Activated CD4-positive, alpha-beta T cell treated with anti-CD3 and anti-CD28 coated beads, Interleukin-2, Interleukin-6, amounts not matched to agents 100 ng/mL and 50 ng/mL, durations not matched to agents 16 hours and 8 hours (primary cell): Measurements from ENCODE around the gene LRRC27.

Experiments
- DNase-seq: peaks from one replicate; pipeline ENCODE4 v3.0.0-alpha.2; 2020

The LRRC27 gene

DNA sequence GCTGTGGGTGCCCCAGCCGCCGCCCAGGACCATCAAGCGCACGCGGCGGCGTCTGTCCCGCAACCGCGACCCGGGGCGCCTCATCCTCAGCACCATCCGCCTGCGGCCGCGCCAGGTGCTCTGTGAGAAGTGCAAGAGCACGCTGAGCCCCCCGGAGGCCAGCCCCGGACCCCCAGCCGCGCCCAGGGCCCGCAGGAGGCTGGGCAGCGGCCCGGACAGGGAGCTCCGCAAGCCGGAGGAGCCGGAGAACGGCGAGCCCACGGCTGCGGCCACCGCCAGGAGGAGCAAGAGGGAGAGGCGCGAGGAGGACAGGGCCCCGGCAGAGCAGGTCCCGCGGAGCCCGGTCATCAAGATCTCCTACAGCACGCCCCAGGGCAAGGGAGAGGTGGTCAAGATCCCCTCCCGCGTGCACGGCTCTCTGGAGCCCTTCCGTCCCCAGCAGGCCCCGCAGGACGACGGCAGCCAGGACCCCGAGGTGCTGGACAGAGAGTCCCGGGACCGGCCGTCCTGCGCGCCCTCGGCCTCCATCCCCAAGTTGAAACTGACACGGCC lies 73.0 kb downstream of the LRRC27 start:
- no peak for DNase-seq

DNA sequence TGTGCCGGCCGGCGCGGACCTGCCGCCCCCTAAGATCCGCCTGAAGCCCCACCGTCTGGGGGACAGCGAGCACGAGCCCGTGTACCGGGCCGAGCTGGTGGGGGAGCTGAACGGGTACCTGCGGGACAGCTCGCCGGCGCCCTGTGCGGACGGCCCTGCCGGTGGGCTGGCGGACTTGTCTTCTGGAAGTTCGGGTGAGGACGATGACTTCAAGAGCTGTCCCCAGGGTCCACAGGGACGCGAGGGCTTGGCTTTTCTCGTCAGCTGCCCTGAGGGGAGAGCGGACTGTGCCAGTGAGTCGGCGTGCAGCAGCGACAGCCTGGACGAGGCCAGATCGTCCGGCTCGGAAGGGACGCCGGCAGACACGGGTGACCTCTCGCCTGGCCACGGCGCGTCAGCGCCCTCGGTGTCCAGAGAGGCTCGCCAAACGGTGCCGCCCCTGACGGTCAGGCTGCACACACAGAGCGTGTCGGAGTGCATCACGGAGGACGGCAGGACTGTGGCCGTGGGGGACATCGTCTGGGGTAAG lies 73.5 kb downstream of the LRRC27 start:
- no peak for DNase-seq

DNA sequence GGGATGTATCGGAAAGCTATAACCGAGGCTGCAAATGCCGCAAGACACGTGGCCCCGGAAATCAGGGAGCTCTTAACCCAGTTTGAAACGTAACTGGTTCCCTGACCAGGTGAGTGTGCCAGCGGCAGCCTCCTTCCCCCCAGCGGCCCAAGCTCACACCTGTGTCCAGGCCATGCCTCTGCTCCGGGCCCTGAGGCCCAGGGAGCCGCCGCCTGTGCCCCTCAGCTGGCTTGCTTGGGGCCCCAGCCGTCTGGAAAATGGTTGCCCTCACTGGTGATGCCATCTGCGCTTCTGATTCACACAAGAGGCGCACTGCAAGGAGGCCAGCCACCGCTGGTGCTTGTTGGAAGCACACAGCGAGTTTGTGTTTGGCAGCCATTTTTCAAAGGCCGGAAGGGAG lies 74.2 kb downstream of the LRRC27 start:
- no peak for DNase-seq

DNA sequence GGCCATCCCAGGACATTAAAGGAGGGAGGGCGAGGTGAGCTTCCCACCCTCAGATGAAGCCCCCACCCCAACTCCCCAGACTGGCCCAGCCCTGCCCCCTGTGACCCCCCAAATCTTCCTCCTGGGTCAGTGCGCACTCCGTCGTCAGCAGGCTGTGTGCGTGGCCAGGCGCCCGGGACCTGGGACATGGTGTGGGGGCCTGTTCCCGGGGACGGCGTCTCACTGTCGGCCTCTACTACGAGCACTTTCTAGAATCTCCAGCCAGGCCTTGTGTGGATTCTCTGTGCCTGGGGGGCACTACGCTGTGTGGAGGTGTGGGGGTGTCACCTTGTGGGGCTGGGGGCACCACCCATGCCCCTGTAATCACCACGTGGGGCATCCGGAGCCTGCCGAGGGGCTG lies 74.8 kb downstream of the LRRC27 start:
- DNase-seq, result no peak

DNA sequence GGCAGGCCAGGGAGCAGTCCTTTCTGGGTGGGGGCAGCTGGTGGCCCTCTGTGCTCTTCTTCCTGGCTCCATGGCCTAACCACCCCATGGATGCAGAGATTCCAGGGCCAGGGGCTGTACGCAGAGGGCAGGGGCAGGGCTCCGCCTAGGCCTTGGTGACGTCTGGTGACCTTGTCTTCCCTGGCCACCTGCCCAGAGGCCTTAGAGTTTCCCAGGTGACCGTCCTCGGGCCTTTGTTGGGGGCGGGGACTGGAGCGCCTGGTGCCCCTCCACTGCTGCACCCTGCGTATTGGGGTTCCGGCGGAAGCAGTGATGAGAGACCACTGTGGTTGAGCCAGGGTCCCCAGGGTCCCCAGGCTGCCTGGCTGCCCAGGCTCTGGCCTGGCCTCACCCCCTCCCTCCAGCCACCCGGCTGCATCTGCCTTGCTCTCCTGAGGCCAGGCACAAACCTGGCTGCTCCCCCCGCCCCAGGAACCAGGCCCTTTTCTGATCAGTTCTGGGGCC lies 75.3 kb downstream of the LRRC27 start:
- no peak for DNase-seq

DNA sequence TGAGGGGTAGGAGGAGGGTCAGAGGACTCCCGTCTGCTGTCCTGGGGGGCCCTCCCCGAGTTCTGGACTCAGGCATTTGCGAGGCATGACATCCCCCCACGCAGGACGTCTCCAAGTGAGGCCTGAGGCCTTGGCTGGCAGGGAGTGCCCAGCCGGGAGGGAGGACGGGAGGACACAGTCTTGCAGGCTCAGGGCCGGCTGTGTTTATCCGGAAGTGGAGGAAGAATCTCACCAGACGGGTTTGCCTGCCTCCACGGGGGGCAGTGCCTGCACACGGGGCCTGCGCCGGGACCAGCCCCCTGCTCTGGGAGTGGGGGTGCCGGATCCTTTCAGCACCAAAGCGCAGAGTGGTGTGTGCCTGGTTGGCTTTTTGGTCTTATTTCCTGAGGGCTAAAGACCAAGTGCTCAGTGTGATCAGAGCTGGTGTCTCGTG lies 75.9 kb downstream of the LRRC27 start:
- DNase-seq, result no peak

DNA sequence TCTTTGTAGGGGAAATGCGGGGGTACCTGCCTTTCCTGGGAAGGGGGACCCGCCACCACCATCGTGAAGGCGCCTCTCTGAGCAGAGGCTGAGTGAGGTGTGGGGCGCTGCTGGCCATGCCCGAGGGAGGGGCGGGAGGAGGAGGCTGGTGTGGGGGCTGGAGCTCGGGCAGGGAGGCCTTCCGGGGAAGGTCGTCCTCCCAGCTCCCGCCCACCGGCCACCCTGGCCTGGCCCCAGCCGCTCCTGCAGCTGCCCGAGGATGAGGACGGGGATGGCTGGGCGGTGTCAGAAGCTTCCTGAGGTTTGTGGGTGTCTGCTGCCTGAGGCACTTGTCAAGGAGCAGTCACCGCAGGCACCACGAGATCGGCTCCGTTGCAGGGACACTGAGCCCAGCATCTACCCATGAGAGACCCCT lies 76.4 kb downstream of the LRRC27 start:
- no peak for DNase-seq

DNA sequence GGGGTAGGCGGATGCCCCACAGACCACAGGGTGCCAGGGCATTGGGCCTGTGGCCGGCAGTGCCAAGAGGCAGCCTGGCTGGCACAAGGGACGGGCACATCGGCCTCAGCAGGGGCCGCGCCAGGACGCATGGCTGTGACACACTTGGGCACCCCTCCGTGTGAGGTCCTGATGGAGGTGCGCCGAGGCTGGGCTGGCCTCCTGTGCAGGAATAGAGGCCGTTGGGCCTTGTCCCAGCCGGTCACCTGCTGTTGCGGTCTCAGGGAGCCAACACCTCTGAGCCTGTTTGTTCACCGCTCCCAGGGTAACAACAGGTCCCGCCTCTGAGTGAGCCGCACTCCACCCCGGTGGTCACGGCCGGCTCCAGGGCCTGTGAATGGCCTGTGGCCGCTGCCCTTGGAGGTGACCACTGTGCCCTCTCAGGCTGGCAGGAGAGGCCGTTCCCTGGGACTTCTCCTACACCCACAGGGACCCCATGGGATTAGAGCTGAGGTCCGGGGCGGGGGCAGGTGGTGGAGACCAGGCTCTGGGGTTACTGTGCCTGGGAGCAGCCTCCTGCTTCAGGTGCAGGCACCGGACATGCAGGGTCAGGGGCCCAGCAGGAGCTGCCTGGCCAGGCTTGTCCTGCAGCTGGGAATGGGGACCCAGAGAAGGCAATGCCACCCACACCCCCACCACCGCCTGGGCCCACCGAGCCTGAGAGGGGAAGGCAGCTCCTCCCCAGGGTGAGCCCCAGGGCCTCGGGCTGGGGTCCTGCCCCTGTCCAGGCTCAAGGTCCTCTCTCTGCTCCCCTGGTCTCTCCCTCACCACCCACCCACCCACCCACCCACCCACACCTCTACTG lies 77.1 kb downstream of the LRRC27 start:
- DNase-seq, result no peak

DNA sequence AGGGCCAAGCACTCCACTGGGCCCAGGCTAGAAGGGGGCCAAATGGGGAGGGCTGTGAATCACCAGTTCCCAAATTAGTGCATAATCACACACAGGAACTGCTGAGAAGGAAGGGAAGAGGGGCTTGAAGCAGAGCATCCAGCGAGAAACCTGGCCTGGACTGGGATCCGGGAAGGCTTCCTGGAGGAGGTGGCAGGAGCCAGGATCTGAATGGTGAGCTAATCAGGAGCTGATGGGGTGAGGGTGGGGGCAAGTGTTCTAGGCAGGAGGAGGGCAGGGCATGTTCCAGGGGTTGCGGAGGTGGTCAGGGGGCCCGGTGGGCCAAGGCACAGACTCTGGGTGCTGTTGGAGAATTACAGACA lies 77.7 kb downstream of the LRRC27 start:
- no peak for DNase-seq

DNA sequence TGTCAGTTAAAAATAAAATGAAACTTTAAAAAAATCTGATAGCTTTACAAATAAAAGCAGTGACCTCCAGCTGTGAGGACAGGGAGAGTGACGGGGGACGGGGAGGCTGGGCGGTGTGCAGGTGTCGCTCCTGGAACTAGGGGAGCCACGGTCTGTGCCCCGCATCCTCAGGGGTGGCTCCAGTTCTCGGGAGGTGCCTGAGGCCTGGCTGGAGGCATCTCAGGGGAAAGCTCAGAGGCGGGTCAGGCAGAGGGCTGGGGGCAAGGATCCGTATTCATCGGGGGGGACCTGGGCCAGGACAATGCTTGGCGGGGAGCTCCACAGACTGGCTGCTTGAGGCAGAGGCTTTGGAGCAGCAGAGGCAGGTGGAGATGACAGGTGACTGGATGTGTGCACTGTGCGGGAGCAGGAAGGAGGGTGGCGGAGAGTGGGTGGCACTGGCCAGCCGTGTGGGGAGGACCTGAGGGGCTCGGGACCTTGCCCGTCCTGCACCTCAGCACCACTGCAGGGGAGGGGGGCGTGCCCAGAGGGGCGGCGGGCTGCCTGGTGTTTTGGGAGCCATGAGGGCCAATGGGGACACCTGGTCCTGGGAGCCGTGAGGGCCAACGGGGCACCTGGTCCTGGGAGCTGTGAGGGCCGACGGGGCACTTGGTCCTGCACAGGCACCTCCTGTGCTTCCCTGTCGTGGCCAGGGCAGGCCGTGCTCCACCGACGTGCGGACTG lies 78.2 kb downstream of the LRRC27 start:
- DNase-seq, result no peak

DNA sequence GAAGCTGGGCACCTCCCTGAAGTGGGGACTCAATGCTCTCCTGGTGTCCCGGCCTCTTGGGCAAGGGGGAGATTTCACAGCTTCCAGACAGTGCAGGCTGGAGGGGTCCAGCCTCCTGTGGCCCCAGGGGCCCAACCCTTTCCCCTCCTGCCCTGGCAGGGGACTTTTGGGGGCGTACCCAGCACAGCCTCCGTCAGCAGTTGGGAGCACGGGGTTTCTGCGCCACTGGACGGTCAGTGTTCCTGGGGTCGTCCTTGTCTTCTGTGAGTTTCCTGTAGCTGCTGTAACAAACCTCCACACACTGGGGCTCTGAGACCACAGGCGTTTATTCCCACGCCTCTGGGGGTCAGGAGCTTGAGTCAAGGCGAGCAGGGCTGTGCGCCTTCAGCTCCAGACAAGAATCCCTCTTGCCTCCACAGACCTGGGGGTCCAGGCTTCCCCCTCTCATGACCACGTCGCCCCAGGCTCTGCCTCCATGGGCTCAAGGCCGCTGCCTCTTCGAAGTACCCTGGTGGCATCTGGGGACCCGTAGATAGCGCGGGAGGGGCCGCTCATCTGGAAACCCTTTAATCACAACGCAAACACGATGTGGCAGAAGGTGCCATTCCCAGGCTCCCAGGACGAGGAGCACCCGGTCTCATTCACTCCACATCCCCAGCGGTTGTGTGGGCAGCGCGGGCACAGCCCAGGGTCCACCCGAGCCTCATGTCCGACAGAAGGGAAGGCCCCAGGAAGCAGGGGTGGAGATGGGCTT lies 79.0 kb downstream of the LRRC27 start:
- DNase-seq, result no peak

DNA sequence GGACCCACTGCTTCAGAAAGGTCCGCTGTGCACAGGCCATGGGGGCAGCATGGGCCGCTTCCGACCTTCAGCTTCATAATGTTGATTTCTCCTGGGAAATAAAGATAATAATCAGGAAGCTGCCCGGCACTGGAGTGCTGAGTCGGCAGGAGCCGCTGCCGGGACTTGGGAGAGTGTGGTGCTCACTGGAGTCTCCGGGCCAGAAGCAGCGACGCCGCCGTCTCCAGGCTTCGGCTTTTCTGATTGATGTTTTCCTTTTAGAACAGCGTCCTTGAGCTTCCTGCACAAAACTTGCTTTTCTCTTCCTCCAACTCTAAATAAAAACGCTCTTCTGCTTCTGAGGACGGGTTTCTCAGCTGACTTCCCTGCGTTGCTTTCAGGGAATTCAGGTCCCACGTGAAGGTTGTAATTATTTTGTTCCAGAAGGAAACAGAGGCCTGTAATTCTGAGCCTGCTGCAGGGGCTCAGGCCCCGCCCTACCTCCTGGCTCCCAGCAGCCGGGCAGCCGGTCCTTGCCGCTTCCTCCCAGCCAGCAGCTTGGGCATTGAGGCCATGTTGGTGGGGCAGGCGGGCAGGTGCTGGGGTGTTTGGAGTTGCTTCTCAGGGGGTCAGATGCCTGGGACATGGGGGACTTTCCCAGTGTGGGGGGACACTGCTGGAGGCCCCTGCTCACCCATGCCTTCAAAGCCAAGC lies 79.7 kb downstream of the LRRC27 start:
- no peak for DNase-seq

DNA sequence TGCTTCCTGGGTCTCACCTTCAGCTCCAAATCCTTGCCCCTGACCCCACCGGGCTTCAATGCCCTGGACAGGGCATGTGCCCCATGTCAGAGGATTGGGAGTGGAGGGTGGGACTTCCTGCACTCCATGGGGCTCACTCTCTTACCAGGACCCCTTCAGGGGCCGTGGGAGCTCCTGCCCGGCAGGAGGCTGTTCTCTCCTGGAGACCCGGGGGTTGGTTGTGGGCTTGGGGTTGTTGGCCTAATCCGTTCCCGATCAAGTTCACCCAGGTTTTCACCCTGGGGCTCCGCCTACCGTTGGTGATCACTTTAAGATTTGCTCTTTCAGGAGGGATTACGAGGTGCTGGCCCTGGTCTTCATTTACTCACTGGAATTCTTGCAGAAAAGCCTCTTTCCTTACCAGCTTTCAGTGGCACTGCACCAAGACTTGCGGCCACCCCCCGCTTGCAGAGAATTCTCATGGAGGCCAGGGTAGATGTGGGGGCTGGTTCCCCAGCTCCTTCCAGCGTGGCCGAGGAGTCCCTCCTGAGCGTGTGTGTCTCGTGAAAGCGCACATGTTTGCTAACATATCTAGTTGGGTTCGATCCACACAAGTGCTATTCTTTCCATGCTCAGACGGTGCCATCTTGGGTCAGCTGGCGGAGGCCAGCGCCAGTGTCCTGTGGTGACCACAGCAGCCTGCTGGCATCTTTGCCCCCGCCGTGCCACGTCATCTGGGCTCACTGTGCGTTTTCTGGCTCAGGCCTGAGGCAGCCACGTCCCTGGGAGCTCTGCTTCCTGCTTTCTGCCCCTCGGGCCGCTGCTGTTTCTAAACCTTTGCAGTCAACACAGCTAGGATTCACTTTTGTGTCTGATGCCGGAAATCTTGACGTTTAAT lies 80.6 kb downstream of the LRRC27 start:
- DNase-seq, result no peak

DNA sequence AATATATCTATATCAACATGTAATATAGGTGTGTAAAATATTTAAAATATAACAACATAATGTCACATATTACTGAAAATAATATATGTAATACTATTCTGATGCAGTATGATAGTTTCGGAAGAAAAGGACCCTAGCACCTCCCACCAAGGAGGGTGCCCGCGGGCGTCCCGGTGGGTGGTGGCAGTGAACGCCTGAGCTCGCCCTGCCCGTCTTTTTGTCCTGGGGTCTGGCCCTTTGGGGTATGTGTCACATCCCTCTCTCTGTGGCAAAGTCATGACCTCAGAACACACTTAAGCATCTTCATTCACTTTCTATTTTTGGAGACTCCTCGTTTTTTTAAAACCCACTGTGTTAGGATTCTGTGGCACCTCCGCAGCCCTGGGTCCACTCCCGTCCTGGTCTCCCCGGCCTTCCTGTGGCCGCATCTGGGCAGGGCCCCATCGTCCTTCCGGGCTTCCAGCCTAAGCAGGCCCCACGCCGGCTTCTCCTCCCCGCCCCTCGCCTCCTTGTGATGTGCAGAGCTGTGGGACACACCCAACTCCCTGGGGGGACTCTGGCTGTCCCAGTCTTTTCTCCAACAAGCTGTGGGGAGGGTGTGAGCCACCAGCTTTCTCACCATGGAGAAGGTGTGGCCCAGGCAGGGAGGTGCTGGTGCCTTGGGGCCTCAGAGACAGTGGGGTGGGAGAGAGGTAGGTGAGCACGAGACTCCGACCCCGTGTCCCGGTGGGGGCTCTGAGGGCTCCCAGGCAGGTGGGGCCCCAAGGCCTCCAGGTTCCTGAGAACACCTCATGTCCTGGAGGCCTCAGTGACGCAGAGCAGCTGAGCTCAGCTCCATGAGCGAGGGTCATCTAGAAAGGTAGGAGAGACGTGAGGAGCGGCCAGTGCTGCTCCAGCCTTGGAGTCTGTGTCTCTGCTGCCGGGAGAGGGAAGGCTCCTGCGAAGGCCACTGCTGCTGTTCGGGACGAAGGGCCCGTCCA lies 81.5 kb downstream of the LRRC27 start:
- no peak for DNase-seq

DNA sequence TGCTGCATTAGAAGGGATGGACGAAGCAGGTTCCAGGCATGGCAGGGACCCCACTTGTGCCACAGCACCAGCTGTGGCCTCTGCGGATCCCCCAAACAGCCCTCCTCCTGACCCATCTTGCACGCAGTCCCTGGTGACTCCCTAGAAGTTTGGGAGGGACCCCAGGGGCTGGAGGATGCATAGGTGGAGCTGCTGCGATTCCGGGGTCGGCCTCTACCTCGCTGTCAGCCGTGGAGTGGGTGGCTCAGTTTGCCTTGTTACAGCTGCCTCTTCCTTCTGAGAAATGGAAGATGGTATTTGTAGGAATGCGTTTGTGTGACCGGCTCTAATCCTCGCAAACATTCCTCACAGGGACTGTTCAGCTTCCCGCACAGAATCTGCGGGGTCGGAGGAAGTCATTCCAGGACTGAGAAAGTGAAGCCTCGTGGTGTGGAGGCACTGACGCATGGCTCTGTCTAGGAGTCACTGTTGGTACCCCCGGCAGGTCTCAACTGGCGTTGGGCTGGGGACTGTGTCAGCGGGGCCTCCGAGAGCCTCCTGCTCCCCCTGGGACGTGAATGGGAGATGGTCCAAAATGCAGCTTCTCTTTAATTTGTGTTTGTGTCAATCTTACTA lies 82.5 kb downstream of the LRRC27 start:
- DNase-seq, result no peak

DNA sequence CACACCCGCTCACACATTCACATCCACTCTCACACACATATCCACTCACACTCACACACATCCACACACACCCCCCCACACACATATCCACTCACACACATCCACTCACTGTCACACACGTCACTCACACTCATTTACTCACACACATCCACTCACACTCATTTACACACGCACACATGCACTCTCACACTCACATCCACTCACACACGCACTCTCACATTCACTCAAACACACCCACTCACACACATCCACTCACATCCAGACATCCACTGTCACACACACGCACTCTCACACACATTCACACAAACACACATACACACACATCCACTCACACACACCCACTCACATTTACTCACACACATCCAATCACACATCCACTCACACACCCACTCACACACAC lies 83.3 kb downstream of the LRRC27 start:
- DNase-seq, result no peak

DNA sequence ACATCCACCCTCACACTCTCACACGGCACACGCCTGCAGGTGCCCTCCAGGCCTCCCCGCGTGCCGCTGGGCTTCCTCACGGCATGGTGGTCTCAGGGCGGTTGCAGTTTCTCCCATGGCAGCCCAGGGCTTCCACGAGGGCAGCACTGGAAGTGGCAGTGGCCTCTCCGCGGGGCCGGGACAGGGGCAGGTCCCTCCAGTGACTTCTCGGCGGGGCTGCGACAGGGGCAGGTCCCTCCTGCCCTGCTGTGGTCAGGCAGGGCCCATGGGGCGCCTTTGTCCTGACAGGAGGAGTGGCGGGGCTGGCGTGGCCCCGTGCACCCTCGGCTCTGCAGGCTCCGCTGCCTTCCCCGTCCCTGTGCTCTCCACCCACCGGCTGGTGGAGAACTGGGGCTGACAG lies 84.0 kb downstream of the LRRC27 start:
- no peak for DNase-seq

DNA sequence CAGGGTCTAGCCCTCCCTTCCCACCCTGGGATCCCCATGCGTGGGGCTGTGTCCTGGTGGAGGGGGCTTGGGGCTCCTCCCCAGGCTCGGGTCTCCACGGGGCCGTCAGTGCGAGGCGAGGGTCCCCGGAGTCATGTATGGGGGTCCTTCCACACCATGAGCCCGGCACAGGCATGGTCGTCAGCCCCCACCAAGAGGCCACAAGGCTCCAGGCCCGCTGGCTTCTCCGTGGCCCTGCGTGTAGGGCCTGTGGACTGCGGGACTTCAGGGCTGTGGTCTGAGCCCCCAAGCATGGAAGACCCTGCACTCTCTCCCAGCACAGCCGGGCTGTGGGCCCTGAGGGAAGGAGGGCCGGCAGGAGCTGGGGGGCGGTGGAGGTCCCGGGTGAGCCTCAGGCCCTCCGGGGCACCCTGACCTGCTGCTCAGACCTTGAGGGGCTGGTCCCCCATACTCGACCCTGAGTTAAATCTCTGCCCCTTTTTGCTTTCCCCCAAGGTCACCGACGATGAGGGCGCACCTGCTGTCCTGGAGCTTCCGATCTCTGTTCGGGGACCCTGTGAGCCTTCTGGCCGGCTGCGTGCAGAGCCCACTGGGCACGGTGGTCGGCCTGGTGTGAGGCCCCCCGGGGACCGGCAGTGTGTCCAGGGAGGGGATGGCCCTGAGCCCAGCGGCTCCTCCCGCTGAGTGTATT lies 84.7 kb downstream of the LRRC27 start:
- no peak for DNase-seq
